ENCODE measurements around the gene LRP8.
A peak's percentile ranks its signal among the peaks of the same experiment; 100 is the strongest.

The LRP8 gene

DNA sequence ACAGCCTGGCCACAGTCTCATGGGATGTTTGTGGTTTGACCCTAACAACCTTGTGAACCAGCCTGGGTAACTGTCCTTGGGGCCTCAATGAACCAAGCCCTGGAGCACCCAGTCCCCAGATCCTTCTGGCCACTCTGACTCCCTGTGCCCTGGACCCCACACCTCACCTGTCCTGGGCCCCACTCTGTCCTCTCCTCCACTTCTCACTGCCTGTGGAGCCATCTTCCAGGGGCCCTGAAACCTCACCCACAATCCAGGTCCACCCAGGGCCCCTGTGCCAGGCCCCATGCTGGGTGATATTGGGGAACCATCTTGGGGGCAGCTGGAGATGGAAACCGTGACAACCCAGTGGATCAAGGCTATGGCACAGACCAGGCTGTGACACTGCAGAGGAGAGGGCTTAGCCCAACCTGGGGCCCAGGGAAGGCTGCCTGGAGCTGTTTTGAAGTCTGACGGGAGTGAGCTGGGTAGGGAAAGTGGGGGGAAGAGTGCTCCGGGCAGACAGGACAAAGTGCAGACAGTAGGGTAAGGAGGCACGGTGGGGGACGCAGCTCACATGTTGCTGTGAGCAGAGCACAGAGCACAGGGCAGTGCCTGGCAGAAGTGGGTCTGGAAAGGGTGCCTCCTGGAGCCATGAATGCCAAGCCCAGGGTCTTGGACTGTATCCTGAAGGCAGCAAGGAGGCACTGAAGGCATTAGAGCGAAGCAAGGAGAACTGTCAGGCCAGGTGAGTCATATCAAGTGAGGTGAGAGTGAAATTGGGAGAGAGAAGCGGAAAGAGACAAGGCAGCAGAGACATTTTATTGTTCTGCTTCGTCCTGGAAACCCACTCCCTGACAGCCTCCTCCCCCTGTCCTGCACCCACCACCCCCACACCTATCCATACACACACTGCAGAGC is 12.1 kb upstream of the LRP8 start:
- DNase-seq (ENCODE audit: low read depth), result no peak

DNA sequence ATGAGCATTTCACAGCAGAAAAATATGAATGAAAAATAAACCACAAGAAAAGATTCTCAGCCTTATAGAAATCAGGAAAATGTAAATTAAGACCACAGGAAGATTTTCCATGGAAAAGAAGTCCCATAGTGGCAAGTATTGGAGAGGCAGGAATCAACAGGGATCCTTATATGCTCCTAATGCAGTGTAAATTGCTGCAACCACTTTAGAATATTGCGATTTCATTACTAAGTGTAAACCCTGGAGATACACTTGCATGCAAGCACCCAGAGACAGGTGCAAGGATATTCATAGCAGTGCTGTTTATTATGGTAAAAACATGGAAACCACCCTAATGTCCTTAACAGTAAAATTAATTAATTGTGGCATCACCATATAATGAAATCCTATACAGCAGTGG is 10.6 kb upstream of the LRP8 start:
- DNase-seq (ENCODE audit: low read depth), result no peak

DNA sequence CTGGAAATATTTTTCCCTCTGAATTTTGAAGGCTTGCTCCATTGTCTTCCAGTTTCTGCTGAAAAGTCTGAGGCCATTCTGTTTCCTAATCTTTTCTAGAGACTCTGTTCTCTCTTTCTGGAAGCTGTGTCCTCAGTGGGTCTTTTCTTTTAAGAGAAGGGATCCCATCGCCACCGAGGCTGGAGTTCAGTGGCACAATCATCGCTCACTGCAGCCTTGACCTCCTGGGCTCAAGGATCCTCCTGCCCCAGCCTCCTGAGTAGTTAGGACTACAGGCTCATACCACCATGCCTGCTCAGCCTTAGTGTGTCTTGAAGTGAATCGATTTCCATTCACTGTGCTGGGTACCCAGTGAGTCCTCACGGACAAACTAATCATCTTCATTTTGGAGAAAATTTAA is 9.6 kb upstream of the LRP8 start:
- no peak for DNase-seq (ENCODE audit: low read depth)

DNA sequence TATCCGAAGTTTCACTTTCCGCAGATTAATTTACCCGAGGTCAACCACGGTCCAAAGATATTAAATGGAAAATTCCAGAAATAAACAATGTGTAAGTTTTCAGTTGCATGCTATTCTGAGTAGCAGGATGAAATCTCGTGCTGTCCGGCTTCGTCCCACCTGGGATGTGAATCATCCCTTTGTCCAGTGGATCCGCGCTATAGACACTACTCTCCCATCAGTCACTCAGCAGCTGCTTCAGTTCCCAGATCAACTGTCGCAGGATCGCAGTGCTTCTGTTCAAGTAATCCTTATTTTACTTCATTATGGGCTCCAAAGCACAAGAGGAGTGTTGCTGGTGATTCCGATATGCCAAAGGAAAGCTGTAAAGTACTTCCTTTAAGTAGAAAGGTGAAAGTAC is 8.3 kb upstream of the LRP8 start:
- no peak for DNase-seq (ENCODE audit: low read depth)

DNA sequence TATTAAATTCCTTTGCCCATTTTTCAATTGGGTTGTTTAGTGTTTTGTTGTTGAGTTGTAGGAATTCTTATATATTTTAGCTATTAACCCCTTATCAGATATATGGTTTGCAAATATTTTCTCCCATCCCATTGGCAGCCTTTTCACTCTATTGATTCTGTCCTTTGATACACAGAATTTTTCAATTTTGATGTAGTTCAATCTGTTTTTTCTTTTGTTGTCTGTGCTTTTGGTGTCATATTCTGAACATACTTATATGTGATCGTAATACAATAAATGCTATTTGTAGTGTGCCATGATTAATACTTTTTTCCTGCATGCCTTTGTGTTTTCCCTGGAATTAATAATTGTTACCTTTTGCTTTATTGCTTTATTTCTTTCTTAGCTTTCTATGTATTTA is 7.8 kb upstream of the LRP8 start:
- no peak for DNase-seq (ENCODE audit: low read depth)

DNA sequence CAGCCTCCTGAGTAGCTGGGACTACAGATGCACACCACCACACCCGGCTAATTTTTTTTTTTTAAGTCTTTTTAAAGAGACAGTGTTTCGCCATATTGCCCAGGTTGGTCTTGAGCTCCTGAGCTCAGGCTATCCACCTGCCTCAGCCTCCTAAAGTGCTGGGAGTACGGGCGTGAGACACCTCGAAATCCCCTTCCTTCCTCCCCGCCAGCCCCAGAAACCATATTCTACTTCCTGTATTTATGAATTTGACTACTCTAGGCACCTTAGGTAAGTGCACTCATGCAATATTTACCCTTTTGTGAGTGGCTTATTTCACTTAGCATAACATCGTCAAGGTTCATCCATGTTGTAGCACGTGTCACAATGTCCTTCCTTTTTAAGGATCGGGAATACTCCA is 6.9 kb upstream of the LRP8 start:
- DNase-seq (ENCODE audit: low read depth), result no peak

DNA sequence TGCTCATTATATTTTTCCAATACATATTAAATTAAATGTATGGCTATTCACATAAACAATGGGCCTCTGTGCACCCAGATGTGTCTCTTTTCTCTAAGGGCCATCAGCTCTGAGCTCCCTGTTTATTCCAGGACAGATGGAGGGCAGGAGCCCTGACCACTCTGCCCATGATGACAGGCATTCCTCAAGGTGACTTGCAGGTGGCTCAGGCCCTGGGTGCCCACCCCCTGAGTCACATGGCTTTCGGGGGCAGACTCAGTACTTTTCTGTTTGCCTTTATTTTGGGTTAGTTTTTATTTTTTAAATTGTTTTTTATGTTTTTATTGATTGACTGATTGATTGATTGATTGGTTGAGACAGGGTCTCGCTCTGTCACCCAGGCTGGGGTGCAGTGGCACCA is 6.4 kb upstream of the LRP8 start:
- no peak for DNase-seq (ENCODE audit: low read depth)

DNA sequence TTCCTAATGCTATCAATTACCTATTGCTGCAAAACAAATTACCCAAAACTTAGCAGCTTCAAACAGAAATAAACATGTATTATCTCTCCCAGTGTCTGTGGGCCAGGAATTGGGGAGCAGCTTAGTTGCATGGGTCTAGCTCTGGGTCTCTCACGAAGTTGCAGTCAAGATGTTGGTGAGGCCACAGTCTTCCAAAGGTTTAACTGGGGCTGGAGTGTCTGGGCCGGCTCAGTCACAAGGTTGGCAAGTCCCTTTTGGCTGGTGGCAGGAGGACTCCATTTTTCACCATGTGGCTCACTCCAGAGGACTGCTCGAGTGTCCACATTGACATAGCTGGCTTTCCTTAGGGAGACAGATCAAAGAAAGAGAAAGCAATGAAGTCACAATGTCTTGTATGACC is 5.0 kb upstream of the LRP8 start:
- no peak for DNase-seq (ENCODE audit: low read depth)

DNA sequence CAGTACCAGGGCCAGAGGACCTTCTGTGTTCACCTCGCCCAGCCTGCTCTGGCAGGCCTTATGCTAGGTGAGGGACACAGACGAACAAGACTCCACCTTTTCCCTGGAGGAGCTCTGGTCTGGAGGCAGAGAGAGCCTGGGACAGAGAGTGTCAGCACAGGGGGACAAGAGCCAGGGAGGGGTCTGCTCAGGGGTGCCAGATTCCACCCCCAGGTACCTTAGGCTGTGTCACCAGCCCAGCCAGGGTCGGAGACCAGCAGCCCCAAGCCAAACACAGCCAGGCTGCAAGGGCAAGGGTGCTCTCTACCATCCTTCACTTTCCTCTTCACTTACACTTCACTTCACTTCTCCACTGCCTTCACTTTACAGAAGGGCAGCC is 4.3 kb upstream of the LRP8 start:
- no peak for DNase-seq (ENCODE audit: low read depth)

DNA sequence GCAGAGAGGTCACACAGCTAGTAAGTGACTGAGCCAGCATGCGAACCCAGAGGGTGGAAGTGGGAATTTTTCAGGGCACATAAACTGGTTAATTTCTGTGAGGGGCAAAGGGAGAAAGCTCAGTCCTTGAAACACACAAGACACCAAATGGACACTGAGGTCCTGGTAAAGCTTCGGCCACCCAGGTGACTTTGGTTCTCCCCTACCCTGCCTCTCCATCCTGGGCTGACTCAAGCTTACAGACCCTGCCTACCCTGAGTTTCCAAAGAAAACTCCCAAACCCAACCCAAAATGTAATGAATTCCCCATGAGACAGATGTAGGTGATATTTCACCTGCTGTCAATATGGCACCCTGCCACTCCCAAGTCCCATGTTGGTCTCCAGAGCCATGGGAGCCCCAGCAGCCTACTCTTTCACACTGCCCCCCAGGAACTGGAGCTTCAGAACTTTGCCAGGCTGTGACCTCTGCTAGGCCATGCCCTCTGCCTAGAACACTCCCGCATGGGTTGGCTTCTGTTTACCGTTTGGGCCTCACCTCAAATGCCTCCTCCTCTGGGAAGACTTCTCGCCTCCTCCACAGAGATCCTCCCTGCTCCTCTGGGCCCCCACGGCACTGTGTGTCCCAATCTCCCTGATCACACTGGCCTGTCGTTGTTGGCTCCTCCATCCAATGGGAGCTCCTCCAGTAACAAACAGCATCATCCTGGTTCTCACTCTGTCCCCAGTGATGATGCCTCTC is 3.7 kb upstream of the LRP8 start:
- no peak for DNase-seq (ENCODE audit: low read depth)

DNA sequence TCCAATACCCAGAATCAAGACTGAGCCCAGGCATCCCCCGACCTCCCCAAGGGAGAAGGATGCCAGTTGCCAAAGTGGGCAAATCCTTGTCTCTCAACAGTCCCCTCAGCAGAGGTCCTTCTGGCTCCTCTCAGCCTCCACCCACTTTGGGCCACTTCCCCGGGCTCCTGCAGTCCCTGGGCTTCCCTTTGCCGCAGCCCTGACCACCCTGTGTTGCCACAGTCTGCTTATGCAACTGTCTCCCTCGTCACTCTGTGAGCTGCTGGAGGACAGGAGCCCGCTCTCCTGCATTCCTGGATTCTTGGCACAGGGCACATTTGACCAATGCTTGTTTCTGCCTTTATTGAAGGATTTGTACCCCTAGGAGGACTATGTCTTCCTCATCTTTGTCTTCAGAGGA is 2.9 kb upstream of the LRP8 start:
- DNase-seq (ENCODE audit: low read depth), result no peak

DNA sequence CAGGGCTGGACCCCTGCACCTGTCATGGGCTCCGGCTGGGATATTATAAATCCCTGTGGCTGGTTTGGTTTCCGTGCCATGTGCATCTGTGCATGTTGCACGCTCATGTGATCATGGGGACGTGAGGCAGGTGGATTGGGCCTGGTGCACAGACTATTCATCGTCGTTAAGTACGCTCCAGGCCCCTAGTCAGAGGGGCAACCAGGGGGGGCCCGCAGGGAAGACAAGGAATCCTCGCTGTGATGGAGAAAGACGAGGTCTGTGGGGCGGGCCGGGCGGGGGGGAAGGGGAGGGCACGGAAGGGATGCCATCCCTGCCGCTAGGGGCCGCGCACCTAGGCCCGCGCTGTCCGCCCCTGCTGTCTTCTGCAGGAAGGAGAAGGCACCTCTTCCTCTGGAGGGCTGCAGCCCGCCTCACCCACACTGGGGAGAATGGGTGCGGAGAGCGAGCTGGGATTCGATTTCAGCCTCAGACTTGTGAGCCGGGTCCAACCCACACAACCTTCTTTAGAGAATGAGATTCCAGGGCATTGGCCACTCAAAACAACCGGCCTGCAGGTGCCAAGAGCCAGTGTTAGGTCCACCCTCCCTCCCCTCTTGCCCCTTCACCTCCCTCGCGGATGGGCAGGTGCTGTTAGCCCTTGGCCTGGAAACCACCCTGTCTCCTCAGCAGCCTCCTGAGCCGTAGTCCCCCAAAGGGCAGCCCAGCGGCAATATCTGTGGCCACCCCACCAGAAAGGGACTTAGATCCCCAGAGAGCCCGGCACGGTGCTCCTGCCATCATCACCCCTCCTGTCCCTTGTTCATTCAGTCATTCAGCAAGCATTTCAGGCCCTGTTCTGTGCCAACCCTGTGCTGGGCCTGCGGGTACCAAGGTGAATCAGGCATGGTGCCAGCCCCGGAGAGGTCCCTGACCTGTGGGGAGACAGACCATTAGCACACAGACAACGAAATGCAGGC is 950 bp upstream of the LRP8 start:
- DNase-seq (ENCODE audit: low read depth), result no peak

DNA sequence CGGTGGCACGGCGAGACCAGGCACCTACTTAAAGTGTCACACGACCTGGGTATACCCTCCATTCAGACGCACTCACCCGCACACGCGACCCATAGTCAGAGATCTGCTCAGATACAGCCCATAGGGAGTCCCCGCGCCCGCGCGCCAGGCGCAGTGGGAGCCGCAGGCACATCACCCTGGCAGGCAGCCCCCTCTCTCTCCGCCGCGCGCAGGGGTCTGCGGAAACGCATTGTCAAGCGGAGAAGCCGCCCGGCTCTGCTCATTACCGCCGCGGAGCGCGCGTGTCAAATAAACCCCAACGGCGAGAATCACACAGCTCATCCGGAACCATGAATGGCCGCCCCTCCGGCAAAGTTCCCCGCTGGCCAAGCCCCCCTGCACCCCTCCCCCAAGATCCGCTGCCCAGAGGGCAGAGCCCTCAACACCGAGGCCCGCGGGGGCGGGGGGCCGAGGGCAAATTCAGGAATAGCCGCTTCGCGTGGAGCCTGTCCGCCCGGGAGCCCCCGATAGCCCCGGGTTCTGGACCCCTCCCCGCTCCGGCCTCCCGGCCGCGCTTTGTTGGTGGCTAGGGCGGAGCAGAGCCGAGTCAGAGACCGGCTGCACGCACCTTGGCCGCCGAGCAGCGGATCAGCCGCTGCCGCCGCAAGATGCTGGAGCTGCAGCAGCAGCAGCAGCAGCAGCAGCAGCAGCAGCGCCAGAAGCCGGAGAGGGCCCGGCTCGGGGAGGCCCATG is 522 bp downstream of the LRP8 start:
- DNase-seq (ENCODE audit: low read depth), result peak; percentile 38

DNA sequence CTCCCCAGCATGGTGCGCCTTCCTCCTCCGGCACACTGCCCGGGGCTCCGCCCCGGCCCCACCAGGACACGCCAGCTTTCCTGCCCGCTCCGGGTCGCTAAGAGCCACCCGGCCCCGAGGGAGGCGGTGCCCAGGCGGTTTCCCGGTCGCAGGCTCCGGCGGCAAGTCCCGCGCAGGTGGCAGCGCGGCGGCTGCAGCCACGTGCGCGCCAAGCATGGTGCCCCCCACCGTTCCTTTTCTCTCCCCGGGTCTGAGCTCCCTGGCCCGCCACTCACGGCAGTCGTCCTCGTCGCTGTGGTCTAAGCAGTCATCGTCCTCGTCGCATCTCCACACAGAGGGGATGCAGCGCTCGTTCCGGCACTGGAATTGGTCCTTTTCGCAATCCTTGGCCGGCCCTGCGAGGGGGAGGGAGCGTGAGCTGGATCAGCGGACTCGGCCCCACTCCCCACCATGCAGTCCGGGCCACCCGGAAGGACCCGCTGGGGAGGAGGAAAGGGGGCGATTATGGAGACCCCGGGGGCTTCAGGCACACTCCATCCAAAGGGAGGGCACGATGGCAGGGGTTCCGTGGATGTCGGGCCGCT is 1.2 kb downstream of the LRP8 start:
- peak; percentile 40 for DNase-seq (ENCODE audit: low read depth)

DNA sequence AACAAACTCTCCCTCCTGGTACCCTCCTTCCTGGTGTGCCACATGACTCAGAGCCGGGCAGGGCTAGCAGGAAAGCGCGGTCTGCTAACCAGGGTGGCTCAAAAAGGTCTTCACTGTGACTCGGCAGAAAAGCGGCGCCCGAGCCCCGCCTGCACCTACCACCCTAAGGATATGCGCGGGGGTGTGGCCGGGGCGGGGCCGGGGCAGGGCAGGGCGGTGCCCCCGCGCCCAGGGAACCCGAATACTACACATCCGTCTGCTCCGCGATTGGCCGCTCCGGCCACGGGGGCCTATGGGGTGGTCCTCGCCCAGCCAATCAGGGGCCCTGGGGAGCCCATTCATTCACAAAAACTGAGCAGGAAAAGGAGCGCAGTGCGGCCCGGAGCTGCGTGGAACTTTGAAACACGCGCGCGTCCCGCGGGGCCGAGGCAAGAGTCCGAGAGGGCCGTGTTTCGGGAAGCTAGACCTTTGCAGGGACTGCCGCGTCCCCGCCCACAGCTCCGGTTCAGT is 1.7 kb downstream of the LRP8 start:
- DNase-seq (ENCODE audit: low read depth), result peak; percentile 93

DNA sequence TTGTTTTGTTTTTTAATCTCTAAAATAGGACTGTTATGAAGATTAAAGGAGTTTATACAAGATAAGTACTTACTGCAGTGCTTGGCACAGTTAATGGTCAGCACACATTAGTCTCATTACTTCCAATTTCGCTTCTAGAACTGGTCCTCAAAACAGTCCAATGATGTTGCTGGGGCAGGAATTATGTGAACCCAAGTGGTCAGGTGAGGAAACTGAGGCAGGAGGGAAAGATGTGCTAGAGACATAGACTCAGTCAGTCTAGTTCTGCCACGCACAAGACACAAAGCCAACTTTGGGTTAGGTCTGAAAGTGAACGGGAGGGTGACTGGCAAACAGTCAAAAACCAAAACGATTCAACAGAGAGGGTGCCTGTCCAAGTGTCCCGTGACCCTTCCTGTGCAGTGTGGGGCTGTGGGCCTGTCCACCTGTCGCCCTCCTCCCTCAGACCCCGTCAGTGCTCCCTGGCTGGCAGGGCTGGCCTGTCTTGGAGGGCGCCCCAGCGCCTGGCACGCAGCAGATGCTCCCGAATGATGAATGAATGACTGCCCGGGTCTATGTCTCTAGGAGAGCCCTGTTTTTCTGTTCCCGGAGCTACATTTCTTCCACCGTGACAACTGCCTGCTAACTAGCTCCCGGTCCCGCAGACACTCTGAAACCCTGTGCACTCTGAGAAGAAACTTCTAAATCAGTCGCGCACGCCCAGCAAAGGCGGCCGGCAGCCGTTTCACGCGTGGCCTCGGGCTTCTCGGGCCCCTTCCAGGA is 2.4 kb downstream of the LRP8 start:
- DNase-seq (ENCODE audit: low read depth), result no peak

DNA sequence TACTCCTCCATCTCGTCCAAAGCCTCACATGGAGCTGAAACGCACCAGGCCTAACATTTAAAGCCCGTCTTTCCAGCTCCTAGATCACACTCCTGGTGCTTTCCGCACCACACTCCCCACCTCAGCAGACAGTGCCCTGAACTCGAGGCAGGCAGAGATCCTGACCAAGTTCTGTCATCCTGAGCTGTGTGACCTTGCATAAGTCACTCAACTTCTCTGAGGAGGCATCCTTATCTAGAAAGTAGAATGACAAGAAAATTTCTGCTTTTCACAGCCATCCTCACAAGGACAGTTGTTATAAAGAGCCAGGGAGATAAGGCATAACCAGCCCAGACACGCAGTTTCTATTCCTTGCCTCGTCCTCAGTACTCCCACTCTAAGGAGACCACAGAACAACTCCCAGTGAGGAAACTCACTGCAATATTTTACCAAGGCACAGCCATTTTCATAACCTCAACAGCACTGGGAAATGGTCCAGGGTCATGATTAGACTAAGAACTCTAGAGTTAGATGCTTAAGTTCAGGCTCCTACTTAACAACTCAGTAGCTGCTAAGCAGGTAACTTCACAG is 3.1 kb downstream of the LRP8 start:
- DNase-seq (ENCODE audit: low read depth), result no peak

DNA sequence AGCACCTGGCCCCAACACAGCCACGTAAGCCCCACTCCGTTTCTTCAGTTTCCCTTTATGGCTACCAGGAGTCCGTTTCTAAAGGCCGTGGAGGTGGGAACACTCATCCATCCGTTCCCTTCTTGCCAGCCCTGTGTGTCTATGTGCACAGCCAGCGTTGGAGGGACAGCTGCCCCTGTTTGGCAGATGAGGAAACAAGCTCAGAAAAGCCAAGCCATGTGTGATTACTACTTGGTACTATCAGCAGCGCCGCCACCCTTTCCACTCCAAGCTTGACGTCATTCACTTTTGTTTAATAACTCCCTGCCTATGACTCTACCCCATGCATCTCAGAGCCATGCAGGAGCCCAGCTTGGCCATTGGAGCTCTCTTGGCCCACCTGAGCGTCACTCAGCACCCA is 3.5 kb downstream of the LRP8 start:
- no peak for DNase-seq (ENCODE audit: low read depth)

DNA sequence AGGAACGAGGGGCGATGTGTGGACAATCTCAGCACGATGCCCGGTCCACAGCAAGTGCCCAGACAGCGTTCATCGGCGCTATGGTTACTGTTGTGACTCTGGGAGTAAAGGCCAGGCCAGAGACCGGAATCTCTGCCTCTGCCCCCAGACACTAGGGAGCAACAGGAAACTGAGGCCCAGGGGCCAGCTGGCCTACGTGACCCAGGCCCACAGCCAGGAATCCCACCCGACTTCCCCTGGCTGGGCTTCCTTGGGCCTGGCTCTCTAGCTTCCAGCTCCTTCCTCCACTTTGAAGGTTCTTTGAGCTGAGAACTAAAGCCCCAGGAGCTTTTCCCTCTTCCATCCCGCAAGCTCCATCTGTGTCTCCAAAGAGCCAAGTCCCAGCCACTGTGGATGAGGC is 4.6 kb downstream of the LRP8 start:
- no peak for DNase-seq (ENCODE audit: low read depth)

All from stimulated activated CD8-positive, alpha-beta memory T cell treated with anti-CD3 and anti-CD28 coated beads, Interleukin-4, amount 100 ng/mL, for 24 hours (primary cell).